Skeletal muscle satellite cell (primary cell): ENCODE results near the gene LRGUK. TPM values are rescaled to one million over a fixed set of nuclear protein-coding genes. Genes with fewer than 3 reads are reported as not detected.
"Not testable (repeated sequence)": the region's sequence is repeated elsewhere in the genome, so short reads cannot be mapped to it uniquely, and the experiment has no call there.

Experiments
- H3K27me3 ChIP-seq: 2 replicates; pipeline ENCODE4 v1.7.0; 2013; ENCODE audit warnings: low read length; ENCODE audit not compliant: control insufficient read depth, insufficient read depth
- H3K36me3 ChIP-seq: 2 replicates; pipeline ENCODE4 v1.7.0; 2013; ENCODE audit warnings: mild to moderate bottlenecking, control low read depth, low read length; ENCODE audit not compliant: insufficient read depth
- H3K4me1 ChIP-seq: 2 replicates; pipeline ENCODE4 v1.7.0; 2013; ENCODE audit warnings: low read length; ENCODE audit not compliant: control insufficient read depth, insufficient read depth
- H3K4me2 ChIP-seq: 2 replicates; pipeline ENCODE4 v1.7.0; 2013; ENCODE audit warnings: mild to moderate bottlenecking, low read length
- H3K4me3 ChIP-seq: 2 replicates; pipeline ENCODE4 v1.7.0; 2013; ENCODE audit warnings: low read length
- H3K9ac ChIP-seq: 2 replicates; pipeline ENCODE4 v1.7.0; 2013; ENCODE audit warnings: mild to moderate bottlenecking, low read depth, low read length, moderate library complexity
- H3K9me3 ChIP-seq: replicated peaks from 2 replicates; pipeline ENCODE4 v1.7.0; 2013; ENCODE audit warnings: mild to moderate bottlenecking, control low read depth, low read length
- total RNA-seq: library from RNA; depleted of rRNA; stranded (reverse); fragments of >200 nt; gene quantifications from 2 replicates; pipeline ENCODE4 v1.2.3, GENCODE V29; 2012; rRNA removed

LRGUK gene
- total RNA-seq, result under 0.01 and 0.25 TPM in 2 replicates

- Histone ChIP-seq H3K36me3 (no peaks in the 10 kb centered on the region), H3K4me2 (peak within 1 kb of the TSS; percentile 93), H3K4me3 (peak within 1 kb of the TSS; percentile 80), H3K4me1 (peaks cover 3% of the 10 kb centered on the region), H3K27me3 (peaks cover 27% of the 10 kb centered on the region), H3K9ac (peak within 1 kb of the TSS; percentile 38), H3K9me3 (no peaks in the 10 kb centered on the region)
Measured at GRCh38 chr7:134126966-134127848, at the start of gene LRGUK. LRGUK (plus strand) TSS chr7:134127340; CDS start chr7:134127368, 28 bp downstream.

- not testable (repeated sequence) for H3K4me3 ChIP-seq, H3K9ac ChIP-seq, H3K4me2 ChIP-seq, H3K9me3 ChIP-seq, H3K36me3 ChIP-seq, H3K27me3 ChIP-seq, H3K4me1 ChIP-seq
Measured at GRCh38 chr7:134077560-134077959, 49.6 kb upstream of the LRGUK start.

- no peaks in the 10 kb centered on the region for H3K9me3 ChIP-seq
- no peaks in the 10 kb centered on the region for H3K36me3 ChIP-seq
- no peaks in the 10 kb centered on the region for H3K4me1 ChIP-seq
- H3K27me3 ChIP-seq, result no peaks in the 10 kb centered on the region
- H3K4me2 ChIP-seq, result no peak overlapping the region
- H3K9ac ChIP-seq, result no peak overlapping the region
- H3K4me3 ChIP-seq, result no peak overlapping the region
Measured at GRCh38 chr7:134078991-134079390, 48.1 kb upstream of the LRGUK start.

- Histone ChIP-seq H3K36me3 (no peaks in the 10 kb centered on the region), H3K9ac (no peak overlapping the region), H3K4me2 (no peak overlapping the region), H3K9me3 (no peaks in the 10 kb centered on the region), H3K4me1 (no peaks in the 10 kb centered on the region), H3K4me3 (no peak overlapping the region), H3K27me3 (no peaks in the 10 kb centered on the region)
Measured at GRCh38 chr7:134081695-134082094, 45.4 kb upstream of the LRGUK start.

- Histone ChIP-seq H3K36me3 (no peaks in the 10 kb centered on the region), H3K4me2 (no peak overlapping the region), H3K4me1 (no peaks in the 10 kb centered on the region)
Measured at GRCh38 chr7:134083766-134084487, 43.2 kb upstream of the LRGUK start.

GRCh38 chr7:134084488-134085144, 42.5 kb upstream of the LRGUK start:
- H3K4me1 ChIP-seq, result no peaks in the 10 kb centered on the region
- H3K27me3 ChIP-seq, result no peaks in the 10 kb centered on the region
- H3K9ac ChIP-seq, result no peak overlapping the region
- no peaks in the 10 kb centered on the region for H3K36me3 ChIP-seq
- H3K4me3 ChIP-seq, result no peak overlapping the region
- H3K9me3 ChIP-seq, result no peaks in the 10 kb centered on the region
- no peak overlapping the region for H3K4me2 ChIP-seq

More at GRCh38 chr7:134083766-134084487, 43.2 kb upstream of the LRGUK start:
- Histone ChIP-seq H3K27me3 (no peaks in the 10 kb centered on the region), H3K4me3 (no peak overlapping the region), H3K9ac (no peak overlapping the region), H3K9me3 (no peaks in the 10 kb centered on the region)

- Histone ChIP-seq H3K27me3 (no peaks in the 10 kb centered on the region), H3K9me3 (no peaks in the 10 kb centered on the region), H3K9ac (no peak overlapping the region), H3K36me3 (no peaks in the 10 kb centered on the region), H3K4me1 (no peaks in the 10 kb centered on the region), H3K4me2 (no peak overlapping the region), H3K4me3 (no peak overlapping the region)
Measured at GRCh38 chr7:134085311-134085710, 41.8 kb upstream of the LRGUK start.

- H3K9ac ChIP-seq, result no peak overlapping the region
- H3K9me3 ChIP-seq, result no peaks in the 10 kb centered on the region
- H3K36me3 ChIP-seq, result no peaks in the 10 kb centered on the region
- H3K4me2 ChIP-seq, result no peak overlapping the region
- no peak overlapping the region for H3K4me3 ChIP-seq
- no peaks in the 10 kb centered on the region for H3K27me3 ChIP-seq
- no peaks in the 10 kb centered on the region for H3K4me1 ChIP-seq
Measured at GRCh38 chr7:134086998-134087735, 40.0 kb upstream of the LRGUK start.

- Histone ChIP-seq H3K9ac (no peak overlapping the region), H3K4me3 (no peak overlapping the region), H3K4me1 (no peaks in the 10 kb centered on the region), H3K4me2 (no peak overlapping the region), H3K36me3 (no peaks in the 10 kb centered on the region), H3K9me3 (no peaks in the 10 kb centered on the region), H3K27me3 (no peaks in the 10 kb centered on the region)
Measured at GRCh38 chr7:134088199-134088598, 38.9 kb upstream of the LRGUK start.

GRCh38 chr7:134089446-134089845, 37.7 kb upstream of the LRGUK start:
- H3K9me3 ChIP-seq, result no peaks in the 10 kb centered on the region
- H3K4me2 ChIP-seq, result no peak overlapping the region
- H3K36me3 ChIP-seq, result no peaks in the 10 kb centered on the region
- no peak overlapping the region for H3K4me3 ChIP-seq
- no peak overlapping the region for H3K9ac ChIP-seq
- no peaks in the 10 kb centered on the region for H3K27me3 ChIP-seq
- H3K4me1 ChIP-seq, result no peaks in the 10 kb centered on the region

GRCh38 chr7:134098072-134098471, 29.1 kb upstream of the LRGUK start:
- Histone ChIP-seq H3K9me3 (no peaks in the 10 kb centered on the region), H3K27me3 (no peaks in the 10 kb centered on the region), H3K9ac (no peak overlapping the region), H3K4me3 (no peak overlapping the region), H3K4me2 (no peak overlapping the region), H3K4me1 (no peaks in the 10 kb centered on the region), H3K36me3 (no peaks in the 10 kb centered on the region)
